Endothelial cell of umbilical vein (primary cell): ENCODE measurements around the gene CUEDC2. TPM values are rescaled to one million over a fixed set of nuclear protein-coding genes. Genes with fewer than 3 reads are reported as not detected.

ENCODE experiments used
- BruUV-seq: library from RNA; stranded (reverse); fragments of 400-500 nt; replicated peaks from 2 replicates; lab custom pipeline; 2021; lab: Mats Ljungman, UMichigan
- CTCF ChIA-PET: fragments of 300-600, 350-600 bp; sonication (Branson Sonifier 250); formaldehyde crosslinking; loops from one replicate; lab custom pipeline; 2021; ENCODE audit warnings: antibody characterized with exemption, inconsistent platforms; lab: Charles Lee
- POLR2A ChIA-PET: fragments of 300-600, 350-600 bp; sonication (Branson Sonifier 250); formaldehyde crosslinking; loops from one replicate; lab custom pipeline; 2021; ENCODE audit warnings: antibody characterized with exemption, inconsistent platforms; lab: Charles Lee
- DNase-seq: peaks from one replicate; pipeline ENCODE4 v3.0.0-alpha.2; 2011; ENCODE audit warnings: low read depth, low spot score
- FAIRE-seq: peaks from 2 replicates; lab custom pipeline; 2011; peaks lifted over from hg19 to GRCh38; lab: Jason Lieb, UNC
- H2AFZ ChIP-seq: 2 replicates; pipeline ENCODE4 v1.6.0; 2012; ENCODE audit warnings: low read depth, low read length, control low read depth, inconsistent platforms
- H3K27ac ChIP-seq: 2 replicates; pipeline ENCODE4 v1.5.1; 2011; ENCODE audit warnings: low read depth, mild to moderate bottlenecking, control low read depth, low read length, moderate library complexity; ENCODE audit not compliant: insufficient read depth
- H3K27me3 ChIP-seq, 2 experiments: 2 replicates each; pipeline versions ENCODE4 v1.6.0 to v1.6.1; 2011; ENCODE audit warnings: low read length in 2 of 2, mixed read lengths in 1 of 2; ENCODE audit not compliant: control insufficient read depth in 2 of 2, insufficient read depth in 2 of 2
- H3K36me3 ChIP-seq, 2 experiments: 2 replicates in 1 of 2; 3 replicates in 1 of 2; pipeline ENCODE4 v1.5.1; 2011; ENCODE audit warnings: low read length in 2 of 2, mild to moderate bottlenecking in 1 of 2, moderate library complexity in 1 of 2; ENCODE audit not compliant: control insufficient read depth in 2 of 2, insufficient read depth in 2 of 2; ENCODE audit errors: extremely low read depth in 1 of 2
- H3K4me1 ChIP-seq: 3 replicates; pipeline ENCODE4 v1.5.1; 2011; ENCODE audit warnings: mild to moderate bottlenecking, low read length; ENCODE audit not compliant: control insufficient read depth, insufficient read depth; ENCODE audit errors: extremely low read depth
- H3K4me2 ChIP-seq: 2 replicates; pipeline ENCODE4 v1.6.1; 2011; ENCODE audit warnings: low read length, control low read depth, mixed read lengths; ENCODE audit not compliant: insufficient read depth
- H3K4me3 ChIP-seq, 3 experiments: fragments of 200-600 bp in 1 of 3; sonication (generic), shearing (Covaris generic) in 1 of 3; replicated peaks in 1 of 3; 2 replicates each; pipeline ENCODE4 v1.5.1; 2011 to 2016; ENCODE audit warnings: control low read depth in 3 of 3, low read length in 3 of 3, mild to moderate bottlenecking in 2 of 3, inconsistent platforms in 1 of 3, low read depth in 1 of 3, moderate library complexity in 1 of 3; ENCODE audit not compliant: insufficient read depth in 1 of 3
- H3K79me2 ChIP-seq: 2 replicates; pipeline ENCODE4 v1.6.0; 2012; ENCODE audit warnings: low read length, inconsistent platforms; ENCODE audit not compliant: control insufficient read depth, insufficient read depth
- H3K9ac ChIP-seq: replicated peaks from 2 replicates; pipeline ENCODE3; 2011; ENCODE audit warnings: low read length, control low read depth; ENCODE audit not compliant: insufficient read depth; ENCODE audit errors: extremely low read depth
- H3K9me1 ChIP-seq: replicated peaks from 3 replicates; pipeline ENCODE4 v1.6.0; 2011; ENCODE audit warnings: mild to moderate bottlenecking, low read length; ENCODE audit not compliant: control insufficient read depth, insufficient read depth; ENCODE audit errors: extremely low read depth
- H3K9me3 ChIP-seq: replicated peaks from 2 replicates; pipeline ENCODE4 v1.5.1; 2012; ENCODE audit warnings: low read length, inconsistent platforms; ENCODE audit not compliant: control insufficient read depth, insufficient read depth
- H4K20me1 ChIP-seq: replicated peaks from 2 replicates; pipeline ENCODE3; 2011; ENCODE audit warnings: mild to moderate bottlenecking, low read length; ENCODE audit not compliant: control insufficient read depth, insufficient read depth; ENCODE audit errors: extremely low read depth
- EZH2 ChIP-seq: IDR thresholded peaks from 2 replicates; pipeline ENCODE4 v1.6.1; 2012; ENCODE audit warnings: borderline replicate concordance, low read depth, mild to moderate bottlenecking, moderate library complexity, low read length, inconsistent platforms; ENCODE audit not compliant: severe bottlenecking
- FOS ChIP-seq: IDR thresholded peaks from 2 replicates; pipeline ENCODE4 v1.6.1; 2011; ENCODE audit warnings: mild to moderate bottlenecking, low read length, moderate library complexity, borderline replicate concordance; ENCODE audit not compliant: insufficient read depth
- GATA2 ChIP-seq: IDR thresholded peaks from 2 replicates; pipeline ENCODE4 v1.7.0; 2011; ENCODE audit warnings: low read depth, mild to moderate bottlenecking, moderate library complexity, mixed read lengths, low read length; ENCODE audit not compliant: insufficient read length, insufficient read depth
- JUN ChIP-seq: IDR thresholded peaks from 2 replicates; pipeline ENCODE4 v1.6.1; 2011; ENCODE audit warnings: borderline replicate concordance, low read depth; ENCODE audit not compliant: insufficient read length, insufficient read depth
- MYC ChIP-seq: IDR thresholded peaks from one replicate; pipeline ENCODE4 v1.6.1; 2011; ENCODE audit warnings: mild to moderate bottlenecking, low read depth, low read length
- POLR2A ChIP-seq: IDR thresholded peaks from 2 replicates; pipeline ENCODE4 v1.6.1; 2012; ENCODE audit warnings: low read depth, mild to moderate bottlenecking, control low read depth, low read length
- dilution Hi-C: fragments of 300-500 bp; cut with MboI; formaldehyde crosslinking; loops from one replicate; pipeline ENCODE4 v1.15.0; 2019; ENCODE audit warnings: low sequenced_read_pairs; ENCODE audit not compliant: extremely low pct_ligation_motif_present
- intact Hi-C: fragments of 100-400 bp; cut with micrococcal nuclease; formaldehyde crosslinking; loops from one replicate; pipeline ENCODE4 v1.10.0; 2022
- polyA plus RNA-seq, 4 experiments: library from polyadenylated mRNA; depleted of rRNA in 3 of 4; stranded (reverse) in 3 of 4; unstranded in 1 of 4; fragments of >200 nt; gene quantifications; 2 replicates each; pipeline versions ENCODE4 v1.2.1 to v1.2.3, GENCODE V29; 2011 to 2012; ENCODE audit warnings: missing spikeins in 1 of 4
- total RNA-seq: library from RNA; stranded (reverse); gene quantifications from 2 replicates; pipeline ENCODE4 v1.2.3, GENCODE V29; 2021
- TF ChIP-seq, protein P1 (sequence below): IDR thresholded peaks from 2 replicates; pipeline ENCODE4 v1.6.1; 2011; ENCODE audit not compliant: insufficient read depth, insufficient read length

CUEDC2 gene
- total and polyA plus RNA-seq, 2 donors (not counting 3 experiments of a cell fraction or from before 2014, with no cell fraction given): 61.5 to 96.7 TPM

DNA sequence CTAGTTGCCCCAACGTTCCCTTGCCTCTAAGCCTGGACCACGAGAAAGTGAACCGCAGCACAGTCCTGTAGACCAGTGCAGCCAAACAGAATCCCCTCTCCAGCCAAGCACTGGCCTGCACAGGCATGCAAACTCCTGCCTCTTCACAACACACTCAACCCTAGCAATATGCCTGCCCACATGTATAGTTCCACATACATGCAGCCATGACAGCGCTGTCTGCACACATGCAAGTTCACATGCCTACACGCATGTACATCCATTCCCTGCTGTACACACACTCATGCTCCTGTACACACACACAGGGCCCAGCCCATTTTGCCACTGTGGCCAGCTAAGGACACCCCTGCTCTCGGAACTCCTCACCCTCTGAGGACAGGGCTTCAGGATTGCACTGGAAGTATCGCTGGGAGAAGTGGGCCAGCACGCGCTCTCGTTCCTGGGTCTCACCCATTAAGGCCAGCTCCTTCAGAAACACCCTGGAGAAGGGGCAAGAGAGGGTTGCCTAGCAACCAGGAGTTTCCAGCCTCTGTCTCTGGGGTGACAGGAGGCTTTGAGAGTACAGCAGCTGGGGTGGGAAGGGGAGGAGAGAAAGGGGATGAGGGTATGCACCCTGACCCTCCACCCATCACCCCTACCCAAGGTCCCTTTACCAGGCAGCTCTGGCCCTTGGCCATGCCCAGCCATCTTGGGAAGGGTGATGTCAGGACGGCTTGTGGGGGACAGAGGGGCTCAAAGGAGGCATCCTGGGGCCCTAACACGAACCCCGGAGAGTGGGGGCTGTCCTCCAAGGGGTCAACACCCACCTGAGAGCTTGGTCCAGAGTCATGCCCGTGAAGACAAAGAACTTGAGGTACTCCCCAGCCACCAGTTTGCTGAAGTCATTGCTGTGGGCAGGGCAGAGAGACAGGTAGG is 20.8 kb downstream of the CUEDC2 start:
- H3K9me3 ChIP-seq: no peaks in the 10 kb centered on the region
- H3K4me1 ChIP-seq: no peaks in the 10 kb centered on the region
- no peak overlapping the region for H2AFZ ChIP-seq
- intact Hi-C loops: no loop called here
- ChIA-PET CTCF (interaction anchor here (0.6 to 2.4 kb wide), 6 partner anchors 8 to 68 kb away, joined by 3 to 8 read pairs (median 4); no protein-coding TSS in a partner anchor), POLR2A (no interaction called here)
- H4K20me1 ChIP-seq: no peaks in the 10 kb centered on the region
- TF ChIP-seq FOS (no peak), JUN (no peak), POLR2A (no peak)
- TF ChIP-seq, protein P1, sequence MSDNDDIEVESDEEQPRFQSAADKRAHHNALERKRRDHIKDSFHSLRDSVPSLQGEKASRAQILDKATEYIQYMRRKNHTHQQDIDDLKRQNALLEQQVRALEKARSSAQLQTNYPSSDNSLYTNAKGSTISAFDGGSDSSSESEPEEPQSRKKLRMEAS: no peak
- FAIRE-seq (no peak), DNase-seq (no peak)
- BruUV-seq: no TSS peak
- no peaks in the 10 kb centered on the region for H3K36me3 ChIP-seq
- no peak overlapping the region for H3K4me2 ChIP-seq
- peaks cover 40 to 53% of the 10 kb centered on the region in 2 experiments for H3K27me3 ChIP-seq
- dilution Hi-C loops: no loop called here
- H3K79me2 ChIP-seq: no peaks in the 10 kb centered on the region
- H3K27ac ChIP-seq: no peak overlapping the region
- H3K9ac ChIP-seq: no peak overlapping the region
- H3K9me1 ChIP-seq: no peaks in the 10 kb centered on the region
- H3K4me3 ChIP-seq: no peak overlapping the region

DNA sequence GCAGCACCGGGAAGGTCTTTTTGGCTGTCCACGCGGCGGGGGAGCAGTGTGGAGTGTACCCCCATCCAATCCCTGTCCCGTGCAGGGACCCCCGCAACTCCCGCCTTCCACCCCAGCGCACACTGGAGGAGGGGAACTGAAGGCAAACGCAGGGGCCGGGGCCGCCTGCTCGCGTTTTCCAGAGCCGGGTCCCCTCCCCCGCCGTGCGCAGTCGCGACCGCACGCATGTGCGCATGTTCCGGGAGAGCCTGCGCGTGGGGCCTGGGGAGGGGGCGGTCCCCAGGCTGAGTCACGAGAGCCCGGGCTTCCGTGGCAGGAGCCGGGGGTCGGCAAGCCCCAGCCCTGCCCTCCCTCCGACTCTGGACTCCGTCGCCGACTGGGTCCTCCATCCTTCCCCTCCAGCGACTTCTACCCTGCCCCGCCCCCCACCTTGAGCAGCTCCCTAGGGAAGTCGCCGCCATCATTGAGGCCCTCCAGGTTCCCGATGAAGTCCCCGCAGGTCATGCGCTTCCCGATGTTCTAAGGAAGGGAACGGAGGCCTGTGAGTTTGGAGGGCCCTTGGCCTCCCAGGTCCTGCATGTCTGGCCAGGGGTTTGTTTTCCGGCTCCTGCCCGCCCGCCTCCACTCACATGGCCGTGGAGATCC is 21.8 kb downstream of the CUEDC2 start:
- FAIRE-seq (no peak), DNase-seq (no peak)
- H3K9me3 ChIP-seq: no peaks in the 10 kb centered on the region
- peak overlapping the region in 1 of 3 experiments; percentile 23 for H3K4me3 ChIP-seq
- H3K9ac ChIP-seq: no peak overlapping the region
- dilution Hi-C loops: no loop called here
- H4K20me1 ChIP-seq: no peaks in the 10 kb centered on the region
- H3K27ac ChIP-seq: no peak overlapping the region
- no TSS peak for BruUV-seq
- ChIA-PET CTCF (interaction anchor here (0.6 to 1.8 kb wide), 5 partner anchors 11 to 69 kb away, joined by 3 to 5 read pairs (median 4); no protein-coding TSS in a partner anchor), POLR2A (no interaction called here)
- intact Hi-C loops: no loop called here
- H3K4me1 ChIP-seq: no peaks in the 10 kb centered on the region
- H3K79me2 ChIP-seq: no peaks in the 10 kb centered on the region
- H3K4me2 ChIP-seq: no peak overlapping the region
- H2AFZ ChIP-seq: no peak overlapping the region
- TF ChIP-seq JUN (no peak), EZH2 (peak; percentile 82), MYC (no peak), GATA2 (no peak)
- peaks cover 40 to 53% of the 10 kb centered on the region in 2 experiments for H3K27me3 ChIP-seq
- no peaks in the 10 kb centered on the region for H3K9me1 ChIP-seq
- H3K36me3 ChIP-seq: no peaks in the 10 kb centered on the region
